Measurements from ENCODE around the gene LPIN3.

LPIN3 gene

GRCh38 chr20:41334443-41335421 is 5.9 kb upstream of the LPIN3 start:
- DNase-seq (ENCODE audit: insufficient read length, low spot score) (no peak), FAIRE-seq (no peak)
- no peak for TF ChIP-seq POLR2A (IDR thresholded peaks at IDR 0.05; ENCODE audit: low read depth, low read length)

- FAIRE-seq, result no peak
- DNase-seq (ENCODE audit: insufficient read length, low spot score), result no peak
- TF ChIP-seq POLR2A (IDR thresholded peaks at IDR 0.05; ENCODE audit: low read depth, low read length), result no peak
Observed at GRCh38 chr20:41335591-41335990, 5.0 kb upstream of the LPIN3 start.

GRCh38 chr20:41336711-41337492 is 3.7 kb upstream of the LPIN3 start:
- DNase-seq (ENCODE audit: insufficient read length, low spot score) (no peak), FAIRE-seq (no peak)
- TF ChIP-seq POLR2A (IDR thresholded peaks at IDR 0.05; ENCODE audit: low read depth, low read length), result no peak

GRCh38 chr20:41339957-41340326 is 679 bp upstream of the LPIN3 start:
- TF ChIP-seq POLR2A (IDR thresholded peaks at IDR 0.05; ENCODE audit: low read depth, low read length), result no peak
- peak; percentile 65 for DNase-seq (ENCODE audit: insufficient read length, low spot score)
- no peak for FAIRE-seq

- no peak for TF ChIP-seq POLR2A (IDR thresholded peaks at IDR 0.05; ENCODE audit: low read depth, low read length)
- DNase-seq (ENCODE audit: insufficient read length, low spot score) (no peak), FAIRE-seq (no peak)
Observed at GRCh38 chr20:41342474-41343464, 2.1 kb downstream of the LPIN3 start.

- DNase-seq (ENCODE audit: insufficient read length, low spot score), result no peak
- TF ChIP-seq POLR2A (IDR thresholded peaks at IDR 0.05; ENCODE audit: low read depth, low read length), result no peak
- FAIRE-seq, result no peak
Observed at GRCh38 chr20:41344477-41344876, 3.9 kb downstream of the LPIN3 start.

GRCh38 chr20:41344938-41345728 is 4.5 kb downstream of the LPIN3 start:
- no peak for DNase-seq (ENCODE audit: insufficient read length, low spot score)
- TF ChIP-seq POLR2A (IDR thresholded peaks at IDR 0.05; ENCODE audit: low read depth, low read length), result no peak
- FAIRE-seq, result no peak

GRCh38 chr20:41345729-41346067 is 5.1 kb downstream of the LPIN3 start:
- no peak for FAIRE-seq

GRCh38 chr20:41347523-41348429 is 7.2 kb downstream of the LPIN3 start:
- DNase-seq (ENCODE audit: insufficient read length, low spot score), result no peak
- no peak for TF ChIP-seq POLR2A (IDR thresholded peaks at IDR 0.05; ENCODE audit: low read depth, low read length)
- FAIRE-seq, result no peak

More at GRCh38 chr20:41345729-41346067, 5.1 kb downstream of the LPIN3 start:
- no peak for TF ChIP-seq POLR2A (IDR thresholded peaks at IDR 0.05; ENCODE audit: low read depth, low read length)
- no peak for DNase-seq (ENCODE audit: insufficient read length, low spot score)

GRCh38 chr20:41348430-41349172 is 8.0 kb downstream of the LPIN3 start:
- TF ChIP-seq POLR2A (IDR thresholded peaks at IDR 0.05; ENCODE audit: low read depth, low read length), result no peak
- DNase-seq (ENCODE audit: insufficient read length, low spot score), result no peak
- no peak for FAIRE-seq

- no peak for TF ChIP-seq POLR2A (IDR thresholded peaks at IDR 0.05; ENCODE audit: low read depth, low read length)
- FAIRE-seq (no peak), DNase-seq (ENCODE audit: insufficient read length, low spot score) (no peak)
Observed at GRCh38 chr20:41349266-41349665, 8.6 kb downstream of the LPIN3 start.
